22Rv1 (cell line): Measurements from ENCODE around the gene ART4.

Source experiments
- ZFX ChIP-seq: fragments of 450-650 bp; IDR thresholded peaks from 2 replicates; pipeline ENCODE4 v1.6.1; 2017; ENCODE audit warnings: antibody characterized with exemption, borderline replicate concordance
- TF ChIP-seq, protein P1 (sequence below): fragments of 450-650 bp; IDR thresholded peaks from 2 replicates; pipeline ENCODE4 v1.5.1; 2017; ENCODE audit warnings: mild to moderate bottlenecking

DNA sequence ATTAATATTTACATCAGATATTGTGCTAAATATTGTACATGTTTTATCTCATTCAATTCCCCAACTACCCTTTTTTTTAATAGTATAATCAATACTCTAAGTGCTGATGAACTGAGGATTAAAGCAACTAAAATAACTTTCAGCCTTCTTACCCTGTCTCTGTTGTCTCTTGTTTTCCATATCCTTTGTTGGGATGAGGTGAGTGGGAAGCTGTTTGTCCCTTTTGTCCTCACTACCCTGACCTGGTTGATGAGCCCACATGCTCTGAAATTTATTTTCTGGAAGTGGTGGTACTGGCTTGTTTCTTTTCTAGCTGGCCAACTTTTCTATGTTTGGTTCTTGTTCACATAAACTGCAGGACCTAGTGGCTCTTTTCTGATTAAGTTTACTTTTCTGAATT, 9.6 kb upstream of the ART4 start:
- TF ChIP-seq, protein P1, sequence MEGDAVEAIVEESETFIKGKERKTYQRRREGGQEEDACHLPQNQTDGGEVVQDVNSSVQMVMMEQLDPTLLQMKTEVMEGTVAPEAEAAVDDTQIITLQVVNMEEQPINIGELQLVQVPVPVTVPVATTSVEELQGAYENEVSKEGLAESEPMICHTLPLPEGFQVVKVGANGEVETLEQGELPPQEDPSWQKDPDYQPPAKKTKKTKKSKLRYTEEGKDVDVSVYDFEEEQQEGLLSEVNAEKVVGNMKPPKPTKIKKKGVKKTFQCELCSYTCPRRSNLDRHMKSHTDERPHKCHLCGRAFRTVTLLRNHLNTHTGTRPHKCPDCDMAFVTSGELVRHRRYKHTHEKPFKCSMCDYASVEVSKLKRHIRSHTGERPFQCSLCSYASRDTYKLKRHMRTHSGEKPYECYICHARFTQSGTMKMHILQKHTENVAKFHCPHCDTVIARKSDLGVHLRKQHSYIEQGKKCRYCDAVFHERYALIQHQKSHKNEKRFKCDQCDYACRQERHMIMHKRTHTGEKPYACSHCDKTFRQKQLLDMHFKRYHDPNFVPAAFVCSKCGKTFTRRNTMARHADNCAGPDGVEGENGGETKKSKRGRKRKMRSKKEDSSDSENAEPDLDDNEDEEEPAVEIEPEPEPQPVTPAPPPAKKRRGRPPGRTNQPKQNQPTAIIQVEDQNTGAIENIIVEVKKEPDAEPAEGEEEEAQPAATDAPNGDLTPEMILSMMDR = no peak
- TF ChIP-seq ZFX = no peak
